OCI-LY1 (cell line): ENCODE data around the gene CYP51A1.
A peak's percentile ranks its signal among the peaks of the same experiment; 100 is the strongest.

Source experiments
- H2AFZ ChIP-seq: fragments of 200-600 bp; sonication (generic), shearing (Covaris generic); 2 replicates; pipeline ENCODE4 v1.6.0; 2014; ENCODE audit warnings: antibody characterized with exemption, mild to moderate bottlenecking, low read length
- H3F3A ChIP-seq: fragments of 200-600 bp; sonication (generic), shearing (Covaris generic); 2 replicates; pipeline ENCODE4 v1.6.0; 2014; ENCODE audit warnings: mild to moderate bottlenecking, antibody characterized with exemption, low read length, moderate library complexity; ENCODE audit not compliant: insufficient read depth
- H3K27ac ChIP-seq: fragments of 200-600 bp; sonication (generic); 2 replicates; pipeline ENCODE4 v1.5.1; 2014; ENCODE audit warnings: low read length, mixed run types, mild to moderate bottlenecking, low read depth; ENCODE audit not compliant: poor library complexity, severe bottlenecking
- H3K27me3 ChIP-seq: fragments of 200-600 bp; sonication (generic); 2 replicates; pipeline ENCODE4 v1.6.0; 2014; ENCODE audit warnings: antibody characterized with exemption, mild to moderate bottlenecking, low read length, moderate library complexity; ENCODE audit not compliant: insufficient read depth
- H3K36me3 ChIP-seq: fragments of 200-600 bp; sonication (generic); 2 replicates; pipeline ENCODE4 v1.6.1; 2014; ENCODE audit warnings: mild to moderate bottlenecking, antibody characterized with exemption, low read length, moderate library complexity, mixed read lengths; ENCODE audit not compliant: insufficient read depth
- H3K4me1 ChIP-seq: fragments of 200-600 bp; sonication (generic); 2 replicates; pipeline ENCODE4 v1.5.1; 2014; ENCODE audit warnings: mild to moderate bottlenecking, low read length, moderate library complexity; ENCODE audit not compliant: insufficient read depth, severe bottlenecking
- H3K4me2 ChIP-seq: fragments of 200-600 bp; sonication (generic), shearing (Covaris generic); 2 replicates; pipeline ENCODE4 v1.6.1; 2014; ENCODE audit warnings: low read length
- H3K4me3 ChIP-seq: fragments of 200-600 bp; sonication (generic); 2 replicates; pipeline ENCODE4 v1.5.1; 2014; ENCODE audit warnings: low read length, low read depth, mild to moderate bottlenecking, mixed read lengths; ENCODE audit not compliant: poor library complexity, severe bottlenecking
- H3K79me2 ChIP-seq: fragments of 200-600 bp; shearing (Covaris generic); 2 replicates; pipeline ENCODE4 v1.6.1; 2016; ENCODE audit warnings: mixed run types, low read length, mixed read lengths; ENCODE audit not compliant: insufficient read depth
- H3K9ac ChIP-seq: fragments of 200-600 bp; sonication (generic), shearing (Covaris generic); 2 replicates; pipeline ENCODE4 v1.6.1; 2014; ENCODE audit warnings: mild to moderate bottlenecking, low read length, mixed read lengths
- H3K9me2 ChIP-seq: fragments of 200-600 bp; sonication (generic), shearing (Covaris generic); 2 replicates; pipeline ENCODE4 v1.6.1; 2014; ENCODE audit warnings: low read depth, mild to moderate bottlenecking, low read length, mixed read lengths
- H3K9me3 ChIP-seq: fragments of 200-600 bp; shearing (Covaris generic); 2 replicates; pipeline ENCODE4 v1.6.1; 2014; ENCODE audit warnings: low read length, mixed read lengths
- H4K20me1 ChIP-seq: fragments of 200-600 bp; sonication (generic), shearing (Covaris generic); 2 replicates; pipeline ENCODE4 v1.6.0; 2016; ENCODE audit warnings: mild to moderate bottlenecking, low read length; ENCODE audit not compliant: insufficient read depth
- CTCF ChIP-seq: fragments of 200-600 bp; sonication (generic), shearing (Covaris generic); IDR thresholded peaks from 2 replicates; pipeline ENCODE4 v1.5.1; 2017; ENCODE audit warnings: mild to moderate bottlenecking, antibody characterized with exemption, low read length, moderate library complexity, mixed read lengths
- EZH2 ChIP-seq: fragments of 200-600 bp; sonication (generic), shearing (Covaris generic); IDR thresholded peaks from 2 replicates; pipeline ENCODE4 v1.8.0; 2017; ENCODE audit warnings: borderline replicate concordance, mixed run types, mild to moderate bottlenecking, antibody characterized with exemption, low read length, moderate library complexity, mixed read lengths

Gene CYP51A1

GRCh38 chr7:92131093-92131492, 3.2 kb downstream of the CYP51A1 start:
- H3K79me2 ChIP-seq: peaks cover 29% of the 10 kb centered on the region
- no peaks in the 10 kb centered on the region for H3K9me2 ChIP-seq
- peaks cover 60% of the 10 kb centered on the region for H3K36me3 ChIP-seq
- no peaks in the 10 kb centered on the region for H3F3A ChIP-seq
- H4K20me1 ChIP-seq: no peaks in the 10 kb centered on the region
- TF ChIP-seq CTCF (no peak), EZH2 (no peak)
- no peak overlapping the region for H2AFZ ChIP-seq
- H3K4me2 ChIP-seq: peak overlapping the region; percentile 78
- H3K4me3 ChIP-seq: no peak overlapping the region
- no peaks in the 10 kb centered on the region for H3K9me3 ChIP-seq
- H3K27ac ChIP-seq: peak overlapping the region; percentile 9
- H3K9ac ChIP-seq: no peak overlapping the region
- H3K27me3 ChIP-seq: no peaks in the 10 kb centered on the region
- peaks cover 37% of the 10 kb centered on the region for H3K4me1 ChIP-seq

GRCh38 chr7:92121681-92122080, 12.6 kb downstream of the CYP51A1 start:
- no peak overlapping the region for H3K9ac ChIP-seq
- no peak overlapping the region for H3K4me2 ChIP-seq
- H3K4me1 ChIP-seq: no peaks in the 10 kb centered on the region
- no peaks in the 10 kb centered on the region for H3K9me2 ChIP-seq
- no peak overlapping the region for H2AFZ ChIP-seq
- TF ChIP-seq EZH2: no peak
- no peak for TF ChIP-seq CTCF
- peaks cover 97% of the 10 kb centered on the region for H3K36me3 ChIP-seq
- H4K20me1 ChIP-seq: no peaks in the 10 kb centered on the region
- no peak overlapping the region for H3K4me3 ChIP-seq
- H3K27me3 ChIP-seq: no peaks in the 10 kb centered on the region
- peaks cover 42% of the 10 kb centered on the region for H3K79me2 ChIP-seq
- no peaks in the 10 kb centered on the region for H3F3A ChIP-seq
- no peak overlapping the region for H3K27ac ChIP-seq
- H3K9me3 ChIP-seq: peaks cover 10% of the 10 kb centered on the region

- Histone ChIP-seq H3K36me3 (peaks cover 97% of the 10 kb centered on the region), H3K27me3 (no peaks in the 10 kb centered on the region), H3F3A (no peaks in the 10 kb centered on the region), H3K4me3 (no peak overlapping the region), H3K4me1 (no peaks in the 10 kb centered on the region), H3K4me2 (no peak overlapping the region), H4K20me1 (no peaks in the 10 kb centered on the region), H3K27ac (no peak overlapping the region), H3K9me2 (no peaks in the 10 kb centered on the region), H2AFZ (no peak overlapping the region), H3K9ac (no peak overlapping the region), H3K9me3 (peaks cover 10% of the 10 kb centered on the region), H3K79me2 (peaks cover 42% of the 10 kb centered on the region)
- no peak for TF ChIP-seq CTCF
- TF ChIP-seq EZH2: no peak
These were observed 15.0 kb downstream of the CYP51A1 start for GRCh38 chr7:92119213-92119759.
